ENCODE measurements around the gene SIGLEC1.

GRCh38 chr20:3739926-3740451, 27.6 kb upstream of the SIGLEC1 start:
- TF ChIP-seq, protein P1, sequence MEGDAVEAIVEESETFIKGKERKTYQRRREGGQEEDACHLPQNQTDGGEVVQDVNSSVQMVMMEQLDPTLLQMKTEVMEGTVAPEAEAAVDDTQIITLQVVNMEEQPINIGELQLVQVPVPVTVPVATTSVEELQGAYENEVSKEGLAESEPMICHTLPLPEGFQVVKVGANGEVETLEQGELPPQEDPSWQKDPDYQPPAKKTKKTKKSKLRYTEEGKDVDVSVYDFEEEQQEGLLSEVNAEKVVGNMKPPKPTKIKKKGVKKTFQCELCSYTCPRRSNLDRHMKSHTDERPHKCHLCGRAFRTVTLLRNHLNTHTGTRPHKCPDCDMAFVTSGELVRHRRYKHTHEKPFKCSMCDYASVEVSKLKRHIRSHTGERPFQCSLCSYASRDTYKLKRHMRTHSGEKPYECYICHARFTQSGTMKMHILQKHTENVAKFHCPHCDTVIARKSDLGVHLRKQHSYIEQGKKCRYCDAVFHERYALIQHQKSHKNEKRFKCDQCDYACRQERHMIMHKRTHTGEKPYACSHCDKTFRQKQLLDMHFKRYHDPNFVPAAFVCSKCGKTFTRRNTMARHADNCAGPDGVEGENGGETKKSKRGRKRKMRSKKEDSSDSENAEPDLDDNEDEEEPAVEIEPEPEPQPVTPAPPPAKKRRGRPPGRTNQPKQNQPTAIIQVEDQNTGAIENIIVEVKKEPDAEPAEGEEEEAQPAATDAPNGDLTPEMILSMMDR (IDR thresholded peaks at IDR 0.05; ENCODE audit: extremely low read depth in 1 of 2, insufficient read depth in 1 of 2, low read depth in 1 of 2, low read length in 2 of 2) = no peak
- TF ChIP-seq POLR2AphosphoS5 (IDR thresholded peaks at IDR 0.05; ENCODE audit: insufficient read depth, low read depth, low read length) (no peak), POLR2A (IDR thresholded peaks at IDR 0.05; ENCODE audit: low read depth, low read length) (no peak), MYC (IDR thresholded peaks at IDR 0.05; ENCODE audit: low read depth, low read length) (no peak), JUN (IDR thresholded peaks at IDR 0.05; ENCODE audit: borderline replicate concordance, insufficient read depth, insufficient read length, low read depth) (no peak), EZH2 (IDR thresholded peaks at IDR 0.05; ENCODE audit: borderline replicate concordance, low read depth, low read length, severe bottlenecking) (no peak), MAX (IDR thresholded peaks at IDR 0.05; ENCODE audit: insufficient read depth, insufficient read length) (no peak), FOS (IDR thresholded peaks at IDR 0.05; ENCODE audit: borderline replicate concordance, insufficient read depth, low read length) (no peak)
